ENCODE measurements around the gene ZMIZ1. TPM values are rescaled to one million over a fixed set of nuclear protein-coding genes. Genes with fewer than 3 reads are reported as not detected.
A peak's percentile ranks its signal among the peaks of the same experiment; 100 is the strongest.

Gene ZMIZ1
- total RNA-seq, 1 donor from 2014 or later = 11.5 TPM

DNA sequence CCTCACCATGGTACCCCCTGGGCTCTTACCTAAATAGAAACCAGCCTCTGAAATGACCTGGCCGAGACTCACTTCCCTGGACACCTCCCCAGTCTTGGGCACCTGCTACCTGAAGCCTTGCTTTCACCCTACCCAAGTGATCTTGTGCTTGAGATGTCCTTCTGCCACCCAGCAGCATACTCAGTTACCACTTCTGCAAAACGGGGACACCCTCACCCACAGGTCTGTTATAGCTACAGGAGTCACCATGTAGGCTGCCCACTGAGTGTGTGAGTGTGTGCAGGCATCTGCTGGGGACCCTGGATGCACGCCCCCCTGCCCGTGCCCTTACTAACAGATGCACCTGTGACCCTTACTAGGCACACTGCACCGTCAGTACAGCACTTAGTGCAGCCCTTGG is 183.7 kb downstream of the ZMIZ1 start:
- no peaks in the 10 kb centered on the region for H3K27me3 ChIP-seq (ENCODE audit: control insufficient read depth in 3 of 3, insufficient read depth in 3 of 3, low read length in 3 of 3)
- H3K9me3 ChIP-seq (ENCODE audit: control insufficient read depth in 3 of 3, low read length in 3 of 3) = no peaks in the 10 kb centered on the region
- H3K27ac ChIP-seq (ENCODE audit: low read depth, low read length) = no peak overlapping the region
- peaks cover 38 to 55% (median 50%) of the 10 kb centered on the region in 3 donors for H3K4me1 ChIP-seq (ENCODE audit: control insufficient read depth in 3 of 3, insufficient read depth in 3 of 3, low read length in 3 of 3)
- no peak overlapping the region for H3K4me3 ChIP-seq (ENCODE audit: low read length in 3 of 3)
- H3K36me3 ChIP-seq (ENCODE audit: control insufficient read depth in 3 of 3, insufficient read depth in 3 of 3, low read length in 3 of 3) = peaks cover 3 to 9% (median 6%) of the 10 kb centered on the region in 3 donors
- no peak overlapping the region for H3K9ac ChIP-seq (ENCODE audit: low read depth in 1 of 3, low read length in 3 of 3)

DNA sequence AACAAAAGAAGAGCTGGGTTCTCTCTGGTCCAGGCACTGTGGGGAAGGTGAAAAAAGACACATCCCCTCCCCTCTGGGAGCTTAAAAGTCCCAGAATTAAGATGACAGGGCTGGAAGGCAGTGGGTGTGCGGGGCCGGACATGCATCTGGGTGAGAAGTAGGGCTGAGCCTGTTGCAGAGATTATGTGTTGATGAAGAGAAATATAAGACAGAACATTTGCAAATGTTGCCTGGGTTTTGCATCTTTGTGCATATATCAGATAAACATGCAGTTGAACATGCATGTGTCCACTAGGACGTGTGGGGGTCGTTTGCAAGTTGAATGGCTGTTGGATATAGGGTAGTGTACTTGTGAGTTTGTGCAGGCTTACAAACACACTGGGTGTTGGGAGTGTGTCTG is 184.2 kb downstream of the ZMIZ1 start:
- Histone ChIP-seq H3K36me3 (ENCODE audit: control insufficient read depth in 3 of 3, insufficient read depth in 3 of 3, low read length in 3 of 3) (peaks cover 3 to 9% (median 7%) of the 10 kb centered on the region in 3 donors), H3K27me3 (ENCODE audit: control insufficient read depth in 3 of 3, insufficient read depth in 3 of 3, low read length in 3 of 3) (no peaks in the 10 kb centered on the region), H3K4me1 (ENCODE audit: control insufficient read depth in 3 of 3, insufficient read depth in 3 of 3, low read length in 3 of 3) (peaks cover 33 to 50% (median 45%) of the 10 kb centered on the region in 3 donors), H3K4me3 (ENCODE audit: low read length in 3 of 3) (no peak overlapping the region), H3K9me3 (ENCODE audit: control insufficient read depth in 3 of 3, low read length in 3 of 3) (no peaks in the 10 kb centered on the region), H3K27ac (ENCODE audit: low read depth, low read length) (no peak overlapping the region), H3K9ac (ENCODE audit: low read depth in 1 of 3, low read length in 3 of 3) (peak overlapping the region in 1 of 3 donors; percentile 10)

DNA sequence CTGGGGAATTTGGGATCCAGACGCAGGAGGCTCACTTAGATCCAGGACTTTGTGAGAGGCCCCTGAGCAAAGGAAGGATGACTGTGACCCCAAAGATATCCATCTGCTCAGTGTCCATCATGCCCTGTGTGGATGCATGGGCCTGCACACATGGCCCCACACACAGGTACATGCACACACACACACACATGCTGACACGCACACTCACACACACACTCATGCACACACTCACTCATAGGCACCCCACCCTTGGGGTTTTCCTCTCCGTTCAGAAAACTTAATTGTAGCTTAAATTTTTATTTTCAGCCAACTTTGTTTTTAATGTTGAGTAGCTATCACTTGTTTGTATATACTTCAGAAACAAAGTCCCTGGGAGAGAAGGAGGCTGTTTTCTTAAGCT is 184.9 kb downstream of the ZMIZ1 start:
- H3K27ac ChIP-seq (ENCODE audit: low read depth, low read length) = no peak overlapping the region
- peaks cover 3 to 9% (median 7%) of the 10 kb centered on the region in 3 donors for H3K36me3 ChIP-seq (ENCODE audit: control insufficient read depth in 3 of 3, insufficient read depth in 3 of 3, low read length in 3 of 3)
- no peak overlapping the region for H3K4me3 ChIP-seq (ENCODE audit: low read length in 3 of 3)
- H3K9ac ChIP-seq (ENCODE audit: low read depth in 1 of 3, low read length in 3 of 3) = peak overlapping the region in 1 of 3 donors; percentile 43
- peaks cover 26 to 42% (median 41%) of the 10 kb centered on the region in 3 donors for H3K4me1 ChIP-seq (ENCODE audit: control insufficient read depth in 3 of 3, insufficient read depth in 3 of 3, low read length in 3 of 3)
- no peaks in the 10 kb centered on the region for H3K27me3 ChIP-seq (ENCODE audit: control insufficient read depth in 3 of 3, insufficient read depth in 3 of 3, low read length in 3 of 3)
- no peaks in the 10 kb centered on the region for H3K9me3 ChIP-seq (ENCODE audit: control insufficient read depth in 3 of 3, low read length in 3 of 3)

DNA sequence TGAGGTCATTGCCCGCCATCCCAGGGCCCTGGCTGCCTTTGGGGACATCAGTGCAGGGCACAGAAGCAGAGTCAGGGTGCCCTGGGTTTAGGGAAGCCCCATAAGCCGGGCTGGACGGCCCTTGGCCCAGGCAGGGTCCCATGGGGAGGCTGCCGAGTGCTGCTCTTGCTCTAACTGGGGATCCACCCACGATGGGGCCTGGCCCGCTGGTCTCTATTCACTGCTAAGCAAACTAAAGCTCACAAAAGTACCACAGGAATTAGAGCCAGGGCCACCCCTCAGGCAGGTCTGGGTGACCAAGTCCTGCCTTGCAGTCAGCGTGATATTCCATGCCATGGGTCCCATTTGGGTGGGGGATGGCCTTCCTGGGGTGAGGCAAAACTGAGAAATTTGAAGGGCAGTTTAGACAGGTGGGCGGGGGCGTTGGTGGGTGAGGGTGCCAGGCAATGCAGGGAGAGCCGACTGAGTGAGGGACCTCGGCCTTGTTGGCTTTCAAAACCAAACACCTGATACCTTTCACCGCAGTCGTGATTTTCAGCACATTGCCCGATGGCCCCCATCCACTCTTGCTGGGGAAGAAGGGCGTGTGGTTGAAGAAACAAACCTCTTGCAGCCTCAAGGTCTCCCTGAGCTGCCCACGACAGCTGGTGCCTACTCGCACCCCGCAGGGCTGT is 185.7 kb downstream of the ZMIZ1 start:
- H3K27me3 ChIP-seq (ENCODE audit: control insufficient read depth in 3 of 3, insufficient read depth in 3 of 3, low read length in 3 of 3) = no peaks in the 10 kb centered on the region
- no peaks in the 10 kb centered on the region for H3K9me3 ChIP-seq (ENCODE audit: control insufficient read depth in 3 of 3, low read length in 3 of 3)
- H3K36me3 ChIP-seq (ENCODE audit: control insufficient read depth in 3 of 3, insufficient read depth in 3 of 3, low read length in 3 of 3) = peaks cover 3 to 9% (median 7%) of the 10 kb centered on the region in 3 donors
- H3K9ac ChIP-seq (ENCODE audit: low read depth in 1 of 3, low read length in 3 of 3) = no peak overlapping the region
- H3K4me1 ChIP-seq (ENCODE audit: control insufficient read depth in 3 of 3, insufficient read depth in 3 of 3, low read length in 3 of 3) = peaks cover 18 to 40% (median 39%) of the 10 kb centered on the region in 3 donors
- H3K4me3 ChIP-seq (ENCODE audit: low read length in 3 of 3) = no peak overlapping the region
- no peak overlapping the region for H3K27ac ChIP-seq (ENCODE audit: low read depth, low read length)

DNA sequence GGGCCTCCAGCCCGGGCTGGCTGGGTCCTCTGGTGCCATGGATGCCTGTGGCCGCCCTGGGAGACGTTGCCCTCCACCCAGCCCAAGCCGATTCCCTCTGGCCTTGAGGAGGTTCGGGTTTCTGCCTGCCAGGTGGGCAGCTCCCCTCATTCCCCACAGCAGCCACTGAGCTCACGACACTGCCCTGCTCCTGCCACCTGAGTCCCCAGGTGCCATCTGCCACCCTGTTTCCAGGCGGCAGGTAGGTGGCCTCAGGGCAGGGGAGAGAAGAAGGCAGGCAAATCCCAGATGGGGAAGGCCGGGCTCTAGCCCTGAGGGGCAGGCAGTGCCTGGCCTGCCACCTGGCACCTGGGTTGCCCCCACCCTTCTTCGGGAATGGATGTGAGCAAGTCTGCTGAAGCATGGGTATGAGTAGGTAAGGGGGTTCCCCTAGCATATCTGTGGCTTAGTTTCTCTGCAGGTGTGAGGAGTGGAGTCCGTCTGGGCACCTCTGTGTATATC is 186.3 kb downstream of the ZMIZ1 start:
- H3K4me3 ChIP-seq (ENCODE audit: low read length in 3 of 3) = no peak overlapping the region
- no peak overlapping the region for H3K27ac ChIP-seq (ENCODE audit: low read depth, low read length)
- no peak overlapping the region for H3K9ac ChIP-seq (ENCODE audit: low read depth in 1 of 3, low read length in 3 of 3)
- peaks cover 15 to 38% (median 36%) of the 10 kb centered on the region in 3 donors for H3K4me1 ChIP-seq (ENCODE audit: control insufficient read depth in 3 of 3, insufficient read depth in 3 of 3, low read length in 3 of 3)
- H3K9me3 ChIP-seq (ENCODE audit: control insufficient read depth in 3 of 3, low read length in 3 of 3) = no peaks in the 10 kb centered on the region
- H3K36me3 ChIP-seq (ENCODE audit: control insufficient read depth in 3 of 3, insufficient read depth in 3 of 3, low read length in 3 of 3) = peaks cover 3 to 9% (median 7%) of the 10 kb centered on the region in 3 donors
- no peaks in the 10 kb centered on the region for H3K27me3 ChIP-seq (ENCODE audit: control insufficient read depth in 3 of 3, insufficient read depth in 3 of 3, low read length in 3 of 3)

DNA sequence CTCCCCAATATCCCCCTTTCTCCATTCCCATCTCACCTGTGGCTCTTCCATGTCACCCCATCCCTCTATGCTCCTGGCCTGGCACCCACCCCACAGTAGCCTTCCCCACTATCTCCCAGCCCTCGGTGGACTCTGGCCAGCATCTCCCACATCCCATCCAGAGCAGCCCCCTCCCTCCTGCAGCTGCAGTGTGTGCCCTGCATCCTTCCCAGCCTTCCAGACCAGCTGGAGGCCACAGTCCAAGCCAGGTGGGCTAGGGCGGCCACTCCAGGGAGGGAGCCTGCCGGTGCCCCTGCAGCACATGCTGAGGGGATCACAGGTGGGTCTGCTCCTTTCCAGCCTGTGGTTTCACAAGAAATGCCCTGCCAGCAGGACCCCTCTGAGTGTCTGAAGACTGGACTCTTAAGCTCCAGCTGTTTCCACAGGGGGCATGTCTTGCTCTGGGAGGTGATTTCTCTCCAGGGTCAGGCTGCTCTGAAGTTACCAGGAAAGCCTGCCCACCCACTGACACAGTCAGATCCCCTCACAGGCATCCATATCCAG is 187.6 kb downstream of the ZMIZ1 start:
- no peaks in the 10 kb centered on the region for H3K27me3 ChIP-seq (ENCODE audit: control insufficient read depth in 3 of 3, insufficient read depth in 3 of 3, low read length in 3 of 3)
- no peak overlapping the region for H3K27ac ChIP-seq (ENCODE audit: low read depth, low read length)
- H3K36me3 ChIP-seq (ENCODE audit: control insufficient read depth in 3 of 3, insufficient read depth in 3 of 3, low read length in 3 of 3) = peaks cover 3 to 9% (median 7%) of the 10 kb centered on the region in 3 donors
- no peak overlapping the region for H3K9ac ChIP-seq (ENCODE audit: low read depth in 1 of 3, low read length in 3 of 3)
- H3K4me1 ChIP-seq (ENCODE audit: control insufficient read depth in 3 of 3, insufficient read depth in 3 of 3, low read length in 3 of 3) = peaks cover 25 to 37% (median 37%) of the 10 kb centered on the region in 3 donors
- no peak overlapping the region for H3K4me3 ChIP-seq (ENCODE audit: low read length in 3 of 3)
- no peaks in the 10 kb centered on the region for H3K9me3 ChIP-seq (ENCODE audit: control insufficient read depth in 3 of 3, low read length in 3 of 3)

DNA sequence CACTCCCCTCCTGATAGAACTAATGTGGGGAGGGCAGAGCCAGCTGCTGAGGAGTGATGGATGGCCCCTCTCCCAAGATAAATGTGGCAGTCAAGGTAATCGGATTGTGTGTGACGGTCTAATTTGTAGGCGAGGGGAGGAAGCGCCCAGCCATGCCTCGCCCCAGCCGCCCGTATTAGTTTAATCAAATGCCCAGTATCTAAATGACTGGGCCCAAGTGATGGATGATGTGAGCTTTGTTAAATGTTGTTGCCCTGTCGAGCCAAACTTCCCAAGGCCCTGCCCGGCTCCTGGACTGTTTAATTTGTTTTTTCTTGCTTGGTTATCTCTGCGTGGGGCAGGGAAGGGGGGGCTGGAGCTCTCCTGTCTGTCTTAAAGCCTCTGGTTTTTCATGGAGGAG is 190.1 kb downstream of the ZMIZ1 start:
- no peaks in the 10 kb centered on the region for H3K9me3 ChIP-seq (ENCODE audit: control insufficient read depth in 3 of 3, low read length in 3 of 3)
- H3K27ac ChIP-seq (ENCODE audit: low read depth, low read length) = no peak overlapping the region
- peaks cover 29 to 44% (median 36%) of the 10 kb centered on the region in 3 donors for H3K4me1 ChIP-seq (ENCODE audit: control insufficient read depth in 3 of 3, insufficient read depth in 3 of 3, low read length in 3 of 3)
- peaks cover 3 to 12% (median 6%) of the 10 kb centered on the region in 3 donors for H3K36me3 ChIP-seq (ENCODE audit: control insufficient read depth in 3 of 3, insufficient read depth in 3 of 3, low read length in 3 of 3)
- no peak overlapping the region for H3K4me3 ChIP-seq (ENCODE audit: low read length in 3 of 3)
- no peaks in the 10 kb centered on the region for H3K27me3 ChIP-seq (ENCODE audit: control insufficient read depth in 3 of 3, insufficient read depth in 3 of 3, low read length in 3 of 3)
- no peak overlapping the region for H3K9ac ChIP-seq (ENCODE audit: low read depth in 1 of 3, low read length in 3 of 3)

DNA sequence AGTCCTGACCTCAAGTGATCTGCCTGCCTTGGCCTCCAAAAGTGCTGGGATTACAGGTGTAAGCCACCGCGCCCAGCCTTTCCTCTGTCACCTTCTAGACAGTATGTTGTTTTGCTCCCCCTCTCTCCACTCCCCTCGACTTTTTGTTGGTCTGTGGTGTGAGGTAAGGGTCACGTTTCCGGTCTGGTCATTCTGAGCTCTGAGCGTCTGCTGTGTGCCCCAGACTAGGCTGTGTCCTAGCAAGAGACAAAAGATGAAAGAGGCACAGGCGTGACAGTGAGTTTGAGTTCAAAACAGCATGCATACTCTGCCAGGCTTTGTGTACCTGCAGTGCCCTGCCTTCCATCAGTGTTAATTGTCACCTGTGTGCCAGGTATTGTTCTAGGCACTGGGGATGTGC is 191.1 kb downstream of the ZMIZ1 start:
- H3K4me1 ChIP-seq (ENCODE audit: control insufficient read depth in 3 of 3, insufficient read depth in 3 of 3, low read length in 3 of 3) = peaks cover 24 to 46% (median 42%) of the 10 kb centered on the region in 3 donors
- H3K27ac ChIP-seq (ENCODE audit: low read depth, low read length) = no peak overlapping the region
- H3K36me3 ChIP-seq (ENCODE audit: control insufficient read depth in 3 of 3, insufficient read depth in 3 of 3, low read length in 3 of 3) = peaks cover 5 to 12% (median 6%) of the 10 kb centered on the region in 3 donors
- no peak overlapping the region for H3K9ac ChIP-seq (ENCODE audit: low read depth in 1 of 3, low read length in 3 of 3)
- no peaks in the 10 kb centered on the region for H3K9me3 ChIP-seq (ENCODE audit: control insufficient read depth in 3 of 3, low read length in 3 of 3)
- no peak overlapping the region for H3K4me3 ChIP-seq (ENCODE audit: low read length in 3 of 3)
- H3K27me3 ChIP-seq (ENCODE audit: control insufficient read depth in 3 of 3, insufficient read depth in 3 of 3, low read length in 3 of 3) = no peaks in the 10 kb centered on the region

DNA sequence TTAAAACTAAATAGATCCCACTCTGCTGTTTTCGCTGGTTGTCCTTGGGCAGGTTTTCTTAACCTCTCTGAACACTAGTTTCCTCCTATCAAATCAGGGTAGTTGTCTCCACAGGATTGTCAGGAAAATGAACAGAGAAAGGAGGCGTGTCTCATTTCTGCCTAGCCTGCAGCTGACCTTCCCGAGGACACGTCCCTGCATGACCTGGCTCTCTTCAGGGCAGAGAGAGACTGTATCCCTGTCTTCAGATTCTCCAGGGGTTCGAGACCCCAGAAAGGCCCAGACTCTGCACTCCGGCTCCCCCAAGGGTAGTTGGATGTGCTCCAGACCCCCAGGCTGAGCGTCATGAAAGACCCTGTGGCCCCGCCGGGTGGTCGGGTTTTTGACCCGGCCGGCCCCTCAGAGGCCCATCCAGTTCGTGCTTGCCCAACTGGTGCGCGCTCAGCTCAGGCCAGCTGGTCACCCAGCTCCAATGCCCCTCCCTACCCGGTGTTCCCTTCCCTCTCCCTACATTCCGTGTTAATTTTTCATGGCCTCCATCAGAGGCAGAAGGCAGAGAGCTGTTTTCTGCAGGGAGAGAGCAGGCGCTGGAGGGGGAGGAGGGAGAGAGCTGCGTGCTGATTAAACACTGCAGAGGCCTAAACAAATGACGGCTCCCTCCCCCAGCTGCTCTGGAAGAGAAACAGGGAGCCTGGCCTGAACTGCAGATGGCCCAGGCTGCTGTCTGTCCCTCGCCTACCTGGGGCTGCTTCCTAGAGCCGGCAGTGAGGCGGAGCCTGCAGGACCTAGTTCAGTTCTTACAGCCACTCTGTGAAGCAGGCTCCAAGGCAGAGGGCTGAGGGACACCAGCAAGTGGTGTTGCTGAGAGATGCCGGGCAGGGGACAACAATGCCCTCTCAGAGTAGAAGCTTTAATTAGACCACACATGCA is 192.3 kb downstream of the ZMIZ1 start:
- Histone ChIP-seq H3K9me3 (ENCODE audit: control insufficient read depth in 3 of 3, low read length in 3 of 3) (no peaks in the 10 kb centered on the region), H3K27me3 (ENCODE audit: control insufficient read depth in 3 of 3, insufficient read depth in 3 of 3, low read length in 3 of 3) (no peaks in the 10 kb centered on the region), H3K9ac (ENCODE audit: low read depth in 1 of 3, low read length in 3 of 3) (peak overlapping the region in 1 of 3 donors; percentile 45), H3K4me3 (ENCODE audit: low read length in 3 of 3) (peak overlapping the region in 1 of 3 donors; percentile 22), H3K4me1 (ENCODE audit: control insufficient read depth in 3 of 3, insufficient read depth in 3 of 3, low read length in 3 of 3) (peaks cover 36 to 57% (median 53%) of the 10 kb centered on the region in 3 donors), H3K36me3 (ENCODE audit: control insufficient read depth in 3 of 3, insufficient read depth in 3 of 3, low read length in 3 of 3) (peaks cover 5 to 12% (median 6%) of the 10 kb centered on the region in 3 donors), H3K27ac (ENCODE audit: low read depth, low read length) (no peak overlapping the region)

Measured in skeletal muscle tissue (tissue), 4 donors.